Ascending aorta (tissue), 2 donors: ENCODE data around the gene KCNB1. TPM values are rescaled to one million over a fixed set of nuclear protein-coding genes. Genes with fewer than 3 reads are reported as not detected.

Experiments
- DNase-seq, 2 donors: peaks; one replicate each; pipeline ENCODE4 v3.0.0-alpha.2; 2019; ENCODE audit warnings: low spot score in 2 of 2
- H3K27ac ChIP-seq, 2 donors: fragments of 200-600 bp; sonication (generic); one replicate each; pipeline ENCODE4 v1.5.1; 2016 to 2017; ENCODE audit warnings: mild to moderate bottlenecking in 1 of 2
- H3K27me3 ChIP-seq: fragments of 200-600 bp; sonication (generic); one replicate; pipeline ENCODE4 v1.5.1; 2017
- H3K36me3 ChIP-seq, 2 donors: fragments of 200-600 bp; sonication (generic); one replicate each; pipeline ENCODE4 v1.5.1; 2016
- H3K4me1 ChIP-seq, 2 donors: fragments of 200-600 bp; sonication (generic); one replicate each; pipeline ENCODE4 v1.5.1; 2016 to 2017; ENCODE audit warnings: mild to moderate bottlenecking in 1 of 2
- H3K4me3 ChIP-seq, 2 donors: fragments of 200-600 bp; sonication (generic); one replicate each; pipeline ENCODE4 v1.5.1; 2016 to 2017; ENCODE audit warnings: mild to moderate bottlenecking in 1 of 2
- H3K9me3 ChIP-seq, 2 donors: fragments of 200-600 bp; sonication (generic); one replicate each; pipeline ENCODE4 v1.5.1; 2016
- intact Hi-C: fragments of 100-400 bp; cut with DNase I; formaldehyde crosslinking; loops from one replicate; pipeline ENCODE4 v1.15.1; 2023
- total RNA-seq: library from RNA; depleted of rRNA; stranded (reverse); fragments of >200 nt; gene quantifications from one replicate; pipeline ENCODE4 v1.1.0, GENCODE V29; 2016
- TF ChIP-seq, protein P1 (sequence below), 3 experiments: fragments of 200-600 bp in 2 of 3; fragments of 450-650 bp in 1 of 3; sonication (generic) in 2 of 3; IDR thresholded peaks; one replicate each; pipeline ENCODE4 v1.5.1; 2016 to 2019; ENCODE audit warnings: antibody characterized with exemption in 3 of 3, mild to moderate bottlenecking in 1 of 3, moderate library complexity in 1 of 3

KCNB1 gene
- total RNA-seq, 1 donor from 2014 or later = not detected

- H3K9me3 ChIP-seq = no peaks in the 10 kb centered on the region
- DNase-seq = no peak
- TF ChIP-seq, protein P1, sequence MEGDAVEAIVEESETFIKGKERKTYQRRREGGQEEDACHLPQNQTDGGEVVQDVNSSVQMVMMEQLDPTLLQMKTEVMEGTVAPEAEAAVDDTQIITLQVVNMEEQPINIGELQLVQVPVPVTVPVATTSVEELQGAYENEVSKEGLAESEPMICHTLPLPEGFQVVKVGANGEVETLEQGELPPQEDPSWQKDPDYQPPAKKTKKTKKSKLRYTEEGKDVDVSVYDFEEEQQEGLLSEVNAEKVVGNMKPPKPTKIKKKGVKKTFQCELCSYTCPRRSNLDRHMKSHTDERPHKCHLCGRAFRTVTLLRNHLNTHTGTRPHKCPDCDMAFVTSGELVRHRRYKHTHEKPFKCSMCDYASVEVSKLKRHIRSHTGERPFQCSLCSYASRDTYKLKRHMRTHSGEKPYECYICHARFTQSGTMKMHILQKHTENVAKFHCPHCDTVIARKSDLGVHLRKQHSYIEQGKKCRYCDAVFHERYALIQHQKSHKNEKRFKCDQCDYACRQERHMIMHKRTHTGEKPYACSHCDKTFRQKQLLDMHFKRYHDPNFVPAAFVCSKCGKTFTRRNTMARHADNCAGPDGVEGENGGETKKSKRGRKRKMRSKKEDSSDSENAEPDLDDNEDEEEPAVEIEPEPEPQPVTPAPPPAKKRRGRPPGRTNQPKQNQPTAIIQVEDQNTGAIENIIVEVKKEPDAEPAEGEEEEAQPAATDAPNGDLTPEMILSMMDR (IDR thresholded peaks at IDR 0.05) = no peak
- intact Hi-C loops = loop anchor here (2.0 kb wide), 1 partner anchor 38 kb away; the partner anchor contains the start of gene KCNB1
- H3K4me3 ChIP-seq = no peak overlapping the region
- peak overlapping the region; percentile 1 to 16 for H3K27ac ChIP-seq
- peaks cover 18 to 28% of the 10 kb centered on the region in 2 donors for H3K4me1 ChIP-seq
- no peaks in the 10 kb centered on the region for H3K27me3 ChIP-seq
- H3K36me3 ChIP-seq = no peaks in the 10 kb centered on the region
Measured at GRCh38 chr20:49445176-49445575, 37.3 kb downstream of the KCNB1 start.

DNA sequence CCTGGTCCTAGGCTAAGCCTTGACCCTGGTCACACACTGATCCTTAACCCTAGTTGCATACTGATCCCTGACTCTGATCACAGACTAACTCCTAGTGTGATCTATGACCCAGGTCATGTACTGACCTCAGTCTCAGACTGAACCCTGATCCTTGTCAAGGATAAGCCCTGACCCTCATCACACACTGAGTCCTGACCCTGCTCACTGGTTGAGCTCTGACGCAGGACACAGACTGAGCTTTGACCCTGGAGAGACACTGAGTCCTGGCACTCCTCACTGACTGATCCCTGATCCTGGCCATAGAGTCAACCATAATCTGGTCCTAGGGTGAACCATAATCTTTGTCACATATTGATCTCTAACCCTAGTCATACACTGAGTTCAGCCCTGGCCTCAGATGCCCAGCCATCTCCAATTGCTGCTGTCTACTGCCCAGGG is 37.9 kb downstream of the KCNB1 start:
- H3K9me3 ChIP-seq = no peaks in the 10 kb centered on the region
- TF ChIP-seq, protein P1 (IDR thresholded peaks at IDR 0.05) = no peak
- no peak overlapping the region for H3K4me3 ChIP-seq
- H3K4me1 ChIP-seq = peaks cover 18 to 28% of the 10 kb centered on the region in 2 donors
- intact Hi-C loops = loop anchor here (2.0 kb wide), 1 partner anchor 38 kb away; the partner anchor contains the start of gene KCNB1
- no peak overlapping the region for H3K27ac ChIP-seq
- no peaks in the 10 kb centered on the region for H3K36me3 ChIP-seq
- no peak for DNase-seq
- H3K27me3 ChIP-seq = no peaks in the 10 kb centered on the region

DNA sequence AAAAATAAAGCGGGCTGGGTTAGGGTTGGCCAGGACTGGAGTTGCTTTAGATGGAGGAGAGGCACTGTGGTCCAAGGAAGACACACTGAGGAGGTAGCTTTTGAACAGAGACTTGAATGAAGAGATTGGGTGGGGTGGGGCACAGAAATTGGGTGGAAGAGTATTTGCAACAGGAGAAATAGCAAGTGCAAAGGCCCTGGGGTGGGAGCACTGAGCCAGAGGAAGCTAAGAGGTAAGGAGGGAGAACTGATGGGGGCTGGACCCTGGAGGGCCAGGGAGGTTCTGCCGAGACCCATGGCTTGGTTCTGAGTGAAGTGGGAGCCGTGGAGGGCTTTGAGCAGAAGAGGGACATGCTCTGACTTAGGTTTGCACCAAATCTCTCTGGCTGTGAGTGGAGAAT is 45.4 kb downstream of the KCNB1 start:
- Histone ChIP-seq H3K27me3 (no peaks in the 10 kb centered on the region), H3K4me3 (no peak overlapping the region), H3K27ac (no peak overlapping the region), H3K36me3 (no peaks in the 10 kb centered on the region), H3K9me3 (no peaks in the 10 kb centered on the region), H3K4me1 (no peaks in the 10 kb centered on the region)
- TF ChIP-seq, protein P1 (IDR thresholded peaks at IDR 0.05) = no peak
- intact Hi-C loops = no loop called here
- DNase-seq = no peak

DNA sequence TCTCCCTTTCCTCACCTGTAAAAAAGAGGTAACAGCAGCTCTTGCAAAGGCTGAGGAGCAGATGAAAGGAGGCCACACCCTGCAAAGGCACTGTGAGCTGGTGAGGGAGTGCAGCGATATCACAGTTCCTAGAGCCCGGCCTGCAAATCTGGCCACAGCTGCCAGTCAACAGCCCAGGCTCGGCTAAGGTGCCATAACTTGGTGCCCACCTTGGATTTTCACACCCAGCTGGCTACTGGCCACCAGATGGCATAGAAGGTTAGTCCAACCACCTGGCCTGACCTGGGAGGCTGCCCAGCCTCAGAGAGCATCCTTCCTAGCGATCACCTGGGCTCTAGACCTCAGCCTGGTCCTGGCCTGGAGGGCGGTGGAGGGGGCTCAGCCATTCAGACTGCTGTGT is 46.8 kb downstream of the KCNB1 start:
- no peak overlapping the region for H3K4me3 ChIP-seq
- H3K9me3 ChIP-seq = no peaks in the 10 kb centered on the region
- H3K27ac ChIP-seq = no peak overlapping the region
- H3K36me3 ChIP-seq = no peaks in the 10 kb centered on the region
- H3K27me3 ChIP-seq = no peaks in the 10 kb centered on the region
- TF ChIP-seq, protein P1 (IDR thresholded peaks at IDR 0.05) = no peak
- intact Hi-C loops = no loop called here
- DNase-seq = no peak
- no peaks in the 10 kb centered on the region for H3K4me1 ChIP-seq

GRCh38 chr20:49433333-49433732 is 49.1 kb downstream of the KCNB1 start:
- H3K9me3 ChIP-seq = no peaks in the 10 kb centered on the region
- H3K27me3 ChIP-seq = no peaks in the 10 kb centered on the region
- no peak overlapping the region for H3K4me3 ChIP-seq
- H3K4me1 ChIP-seq = no peaks in the 10 kb centered on the region
- TF ChIP-seq, protein P1 (IDR thresholded peaks at IDR 0.05) = no peak
- no peaks in the 10 kb centered on the region for H3K36me3 ChIP-seq
- no peak overlapping the region for H3K27ac ChIP-seq
- intact Hi-C loops = no loop called here
- no peak for DNase-seq

GRCh38 chr20:49432550-49432949 is 49.9 kb downstream of the KCNB1 start:
- H3K27ac ChIP-seq = no peak overlapping the region
- DNase-seq = no peak
- intact Hi-C loops = no loop called here
- H3K27me3 ChIP-seq = no peaks in the 10 kb centered on the region
- H3K36me3 ChIP-seq = no peaks in the 10 kb centered on the region
- no peaks in the 10 kb centered on the region for H3K9me3 ChIP-seq
- no peak overlapping the region for H3K4me3 ChIP-seq
- H3K4me1 ChIP-seq = no peaks in the 10 kb centered on the region
- TF ChIP-seq, protein P1 (IDR thresholded peaks at IDR 0.05) = no peak
